ENCODE measurements around the gene STOM.

The STOM gene

GRCh38 chr9:121353241-121354061 is 16.6 kb downstream of the STOM start:
- Histone ChIP-seq H3K4me1 (ENCODE audit: low read length) (peaks cover 4% of the 10 kb centered on the region; the same call in 1 of the 2 replicates), H3K4me2 (ENCODE audit: low read depth, low read length) (no peak overlapping the region), H2AFZ (ENCODE audit: low read length) (no peak overlapping the region), H3K36me3 (replicated peaks; ENCODE audit: insufficient read depth, low read length) (no peaks in the 10 kb centered on the region), H3K4me3 (ENCODE audit: low read length) (no peak overlapping the region), H3F3A (ENCODE audit: insufficient read depth, low read length) (no peaks in the 10 kb centered on the region), H3K9ac (ENCODE audit: low read length) (no peak overlapping the region), H3K27ac (ENCODE audit: low read length) (no peak overlapping the region), H3K79me2 (ENCODE audit: low read length) (no peaks in the 10 kb centered on the region), H3K27me3 (replicated peaks; ENCODE audit: insufficient read depth, low read length) (no peaks in the 10 kb centered on the region), H4K20me1 (ENCODE audit: insufficient read depth, low read length) (no peaks in the 10 kb centered on the region), H3K9me2 (replicated peaks; ENCODE audit: insufficient read depth, low read length) (no peaks in the 10 kb centered on the region), H3K9me3 (replicated peaks; ENCODE audit: insufficient read depth, low read length) (no peaks in the 10 kb centered on the region)
- DNase-seq, result no peak
- TF ChIP-seq CTCF (IDR thresholded peaks at IDR 0.05; ENCODE audit: low read length) (no peak), EZH2 (optimal IDR thresholded peaks at IDR 0.05; ENCODE audit: low read depth, low read length) (no peak), EZH2phosphoT487 (IDR thresholded peaks at IDR 0.05; ENCODE audit: low read length) (no peak)

- H4K20me1 ChIP-seq (ENCODE audit: insufficient read depth, low read length), result no peaks in the 10 kb centered on the region
- no peaks in the 10 kb centered on the region for H3K4me1 ChIP-seq (ENCODE audit: low read length)
- no peaks in the 10 kb centered on the region for H3K36me3 ChIP-seq (replicated peaks; ENCODE audit: insufficient read depth, low read length)
- H3K27ac ChIP-seq (ENCODE audit: low read length), result no peak overlapping the region
- H2AFZ ChIP-seq (ENCODE audit: low read length), result no peak overlapping the region
- no peaks in the 10 kb centered on the region for H3F3A ChIP-seq (ENCODE audit: insufficient read depth, low read length)
- H3K79me2 ChIP-seq (ENCODE audit: low read length), result no peaks in the 10 kb centered on the region
- no peak for DNase-seq
- no peaks in the 10 kb centered on the region for H3K9me3 ChIP-seq (replicated peaks; ENCODE audit: insufficient read depth, low read length)
- no peak for TF ChIP-seq EZH2 (optimal IDR thresholded peaks at IDR 0.05; ENCODE audit: low read depth, low read length)
- TF ChIP-seq EZH2phosphoT487 (IDR thresholded peaks at IDR 0.05; ENCODE audit: low read length), result no peak
- TF ChIP-seq CTCF (IDR thresholded peaks at IDR 0.05; ENCODE audit: low read length), result no peak
- H3K9me2 ChIP-seq (replicated peaks; ENCODE audit: insufficient read depth, low read length), result no peaks in the 10 kb centered on the region
- no peak overlapping the region for H3K4me2 ChIP-seq (ENCODE audit: low read depth, low read length)
- no peaks in the 10 kb centered on the region for H3K27me3 ChIP-seq (replicated peaks; ENCODE audit: insufficient read depth, low read length)
- no peak overlapping the region for H3K4me3 ChIP-seq (ENCODE audit: low read length)
- no peak overlapping the region for H3K9ac ChIP-seq (ENCODE audit: low read length)
Observed at GRCh38 chr9:121350993-121351561, 19.0 kb downstream of the STOM start.

- no peaks in the 10 kb centered on the region for H3K9me3 ChIP-seq (replicated peaks; ENCODE audit: insufficient read depth, low read length)
- no peak overlapping the region for H3K27ac ChIP-seq (ENCODE audit: low read length)
- H3K36me3 ChIP-seq (replicated peaks; ENCODE audit: insufficient read depth, low read length), result no peaks in the 10 kb centered on the region
- H4K20me1 ChIP-seq (ENCODE audit: insufficient read depth, low read length), result no peaks in the 10 kb centered on the region
- no peak overlapping the region for H2AFZ ChIP-seq (ENCODE audit: low read length)
- no peak for TF ChIP-seq CTCF (IDR thresholded peaks at IDR 0.05; ENCODE audit: low read length)
- TF ChIP-seq EZH2 (optimal IDR thresholded peaks at IDR 0.05; ENCODE audit: low read depth, low read length), result no peak
- no peak for TF ChIP-seq EZH2phosphoT487 (IDR thresholded peaks at IDR 0.05; ENCODE audit: low read length)
- H3K27me3 ChIP-seq (replicated peaks; ENCODE audit: insufficient read depth, low read length), result no peaks in the 10 kb centered on the region
- no peak overlapping the region for H3K4me3 ChIP-seq (ENCODE audit: low read length)
- peaks cover 5% of the 10 kb centered on the region for H3K4me1 ChIP-seq (ENCODE audit: low read length)
- H3K9me2 ChIP-seq (replicated peaks; ENCODE audit: insufficient read depth, low read length), result no peaks in the 10 kb centered on the region
- no peak overlapping the region for H3K9ac ChIP-seq (ENCODE audit: low read length)
- DNase-seq, result no peak
- H3F3A ChIP-seq (ENCODE audit: insufficient read depth, low read length), result no peaks in the 10 kb centered on the region; the same call in 1 of the 2 replicates
- H3K79me2 ChIP-seq (ENCODE audit: low read length), result no peaks in the 10 kb centered on the region
- H3K4me2 ChIP-seq (ENCODE audit: low read depth, low read length), result no peak overlapping the region
Observed at GRCh38 chr9:121350036-121350435, 20.0 kb downstream of the STOM start.

All from MM.1S (cell line).